Measurements from ENCODE around the gene F12.
A peak's percentile ranks its signal among the peaks of the same experiment; 100 is the strongest.
"Not testable (repeated sequence)": the region's sequence is repeated elsewhere in the genome, so short reads cannot be mapped to it uniquely, and the experiment has no call there.

Gene F12

GRCh38 chr5:177432143-177432838 lies 22.9 kb upstream of the F12 start:
- no peak for DNase-seq (ENCODE audit: low spot score)

- no peak for DNase-seq (ENCODE audit: low spot score)
Measured at GRCh38 chr5:177431317-177432142, 22.2 kb upstream of the F12 start.

- no peak for DNase-seq (ENCODE audit: low spot score)
Measured at GRCh38 chr5:177430972-177431316, 21.6 kb upstream of the F12 start.

- no peak for DNase-seq (ENCODE audit: low spot score)
Measured at GRCh38 chr5:177430140-177430951, 21.0 kb upstream of the F12 start.

- DNase-seq (ENCODE audit: low spot score), result no peak
Measured at GRCh38 chr5:177429248-177430040, 20.1 kb upstream of the F12 start.

- DNase-seq (ENCODE audit: low spot score), result no peak
Measured at GRCh38 chr5:177428574-177429217, 19.3 kb upstream of the F12 start.

- DNase-seq (ENCODE audit: low spot score), result no peak
Measured at GRCh38 chr5:177427919-177428573, 18.7 kb upstream of the F12 start.

GRCh38 chr5:177427211-177427822 lies 18.0 kb upstream of the F12 start:
- DNase-seq (ENCODE audit: low spot score), result no peak

- DNase-seq (ENCODE audit: low spot score), result peak; percentile 69
Measured at GRCh38 chr5:177426566-177427210, 17.3 kb upstream of the F12 start, which contains the start of gene GRK6. Gene GRK6 (plus strand): TSS chr5:177426676. CDS start chr5:177426846, 170 bp downstream.

- DNase-seq (ENCODE audit: low spot score), result peak; percentile 99
Measured at GRCh38 chr5:177425801-177426565, 16.6 kb upstream of the F12 start.

- no peak for DNase-seq (ENCODE audit: low spot score)
Measured at GRCh38 chr5:177425196-177425800, 15.9 kb upstream of the F12 start.

- DNase-seq (ENCODE audit: low spot score), result no peak
Measured at GRCh38 chr5:177423671-177424070, 14.3 kb upstream of the F12 start.

GRCh38 chr5:177421062-177421798 lies 11.9 kb upstream of the F12 start:
- no peak for DNase-seq (ENCODE audit: low spot score)

- DNase-seq (ENCODE audit: low spot score), result not testable (repeated sequence)
Measured at GRCh38 chr5:177420472-177420871, 11.1 kb upstream of the F12 start.

- no peak for DNase-seq (ENCODE audit: low spot score)
Measured at GRCh38 chr5:177419046-177419445, 9.7 kb upstream of the F12 start.

- DNase-seq (ENCODE audit: low spot score), result not testable (repeated sequence)
Measured at GRCh38 chr5:177417081-177417480, 7.7 kb upstream of the F12 start.

GRCh38 chr5:177414481-177414880 lies 5.1 kb upstream of the F12 start:
- no peak for DNase-seq (ENCODE audit: low spot score)

Data from GM03348 (cell line).